Sigmoid colon (tissue), 4 donors: ENCODE data around the gene BARD1.

Source experiments
- CTCF ChIP-seq, 4 experiments: fragments of 450-650 bp in 3 of 4; fragments of 200-600 bp in 1 of 4; IDR thresholded peaks; one replicate each; pipeline ENCODE4 v1.5.1; 2016 to 2019; ENCODE audit warnings: antibody characterized with exemption in 4 of 4, mild to moderate bottlenecking in 3 of 4, moderate library complexity in 2 of 4
- EP300 ChIP-seq, 4 donors: sonication (generic); formaldehyde crosslinking; IDR thresholded peaks; one replicate each; pipeline ENCODE4 v1.6.1; 2017; ENCODE audit warnings: antibody characterized with exemption in 4 of 4
- POLR2A ChIP-seq, 2 donors: fragments of 450-650 bp; IDR thresholded peaks; one replicate each; pipeline ENCODE4 v1.6.1; 2016; ENCODE audit warnings: antibody characterized with exemption in 2 of 2, mild to moderate bottlenecking in 2 of 2, moderate library complexity in 2 of 2
- POLR2AphosphoS5 ChIP-seq, 4 donors: sonication (generic); formaldehyde crosslinking; IDR thresholded peaks; one replicate each; pipeline ENCODE4 v1.6.1; 2017; ENCODE audit warnings: antibody characterized with exemption in 4 of 4

GRCh38 chr2:214730248-214730647 is 79.2 kb downstream of the BARD1 start:
- TF ChIP-seq CTCF (IDR thresholded peaks at IDR 0.05) = no peak
- TF ChIP-seq POLR2AphosphoS5 (IDR thresholded peaks at IDR 0.05) = no peak
- no peak for TF ChIP-seq POLR2A (IDR thresholded peaks at IDR 0.05)
- no peak for TF ChIP-seq EP300 (IDR thresholded peaks at IDR 0.05)
